ENCODE measurements around the gene NECTIN3.

NECTIN3 gene

GRCh38 chr3:111068574-111068973 is 3.0 kb upstream of the NECTIN3 start:
- Histone ChIP-seq H3K18ac (ENCODE audit: low read depth in 1 of 2, low read length in 2 of 2) (no peak overlapping the region), H2AK5ac (ENCODE audit: low read length, severe bottlenecking) (no peak overlapping the region), H3K9me3 (ENCODE audit: control insufficient read depth, low read length) (no peaks in the 10 kb centered on the region), H2BK12ac (ENCODE audit: low read length in 2 of 2) (no peak overlapping the region), H2AFZ (ENCODE audit: low read depth, low read length) (no peak overlapping the region), H3K23ac (ENCODE audit: low read length in 2 of 2) (no peak overlapping the region), H3K4me3 (ENCODE audit: insufficient read depth in 1 of 2, low read depth in 1 of 2, low read length in 2 of 2) (no peak overlapping the region), H3K79me1 (replicated peaks; ENCODE audit: low read length, poor library complexity, severe bottlenecking) (no peaks in the 10 kb centered on the region), H3K4me1 (ENCODE audit: control insufficient read depth, insufficient read depth, low read depth, low read length) (peaks cover 5% of the 10 kb centered on the region), H3K4me2 (ENCODE audit: low read length, poor library complexity, severe bottlenecking) (no peak overlapping the region), H2BK120ac (ENCODE audit: low read depth, low read length) (no peak overlapping the region), H3K9ac (ENCODE audit: low read length) (no peak overlapping the region), H3K36me3 (ENCODE audit: control insufficient read depth in 1 of 2, insufficient read depth in 2 of 2, low read depth in 1 of 2, low read length in 2 of 2) (no peaks in the 10 kb centered on the region), H3K14ac (ENCODE audit: low read length in 2 of 2) (no peak overlapping the region), H3K4ac (ENCODE audit: low read depth in 1 of 2, low read length in 2 of 2) (no peak overlapping the region), H4K8ac (ENCODE audit: low read length) (no peak overlapping the region), H2BK5ac (ENCODE audit: low read depth, low read length, poor library complexity, severe bottlenecking) (no peak overlapping the region), H4K91ac (ENCODE audit: low read length) (no peak overlapping the region), H2BK15ac (ENCODE audit: low read depth, poor library complexity, severe bottlenecking) (no peak overlapping the region), H3K27ac (ENCODE audit: low read length, poor library complexity, severe bottlenecking) (no peak overlapping the region), H3K27me3 (ENCODE audit: control insufficient read depth in 1 of 2, insufficient read depth in 1 of 2, low read length in 2 of 2) (no peaks in the 10 kb centered on the region)
- no peak for DNase-seq
- no CpG with 5 or more reads among the region's 1 CpG for WGBS

- Histone ChIP-seq H2BK12ac (ENCODE audit: low read length in 2 of 2) (peak overlapping the region; percentile 64 to 75), H3K27ac (ENCODE audit: low read length, poor library complexity, severe bottlenecking) (peak overlapping the region; percentile 92), H3K4me2 (ENCODE audit: low read length, poor library complexity, severe bottlenecking) (peak overlapping the region; percentile 85), H4K8ac (ENCODE audit: low read length) (peak overlapping the region; percentile 62), H3K9me3 (ENCODE audit: control insufficient read depth, low read length) (no peaks in the 10 kb centered on the region), H2BK120ac (ENCODE audit: low read depth, low read length) (no peak overlapping the region), H2BK5ac (ENCODE audit: low read depth, low read length, poor library complexity, severe bottlenecking) (no peak overlapping the region), H3K79me1 (replicated peaks; ENCODE audit: low read length, poor library complexity, severe bottlenecking) (no peaks in the 10 kb centered on the region), H3K18ac (ENCODE audit: low read depth in 1 of 2, low read length in 2 of 2) (peak overlapping the region; percentile 87 to 93), H4K91ac (ENCODE audit: low read length) (no peak overlapping the region), H3K4me3 (ENCODE audit: insufficient read depth in 1 of 2, low read depth in 1 of 2, low read length in 2 of 2) (peak overlapping the region; percentile 70 to 98), H3K23ac (ENCODE audit: low read length in 2 of 2) (peak overlapping the region in 1 of 2 experiments; percentile 74), H3K9ac (ENCODE audit: low read length) (peak overlapping the region; percentile 95), H2AFZ (ENCODE audit: low read depth, low read length) (peak overlapping the region; percentile 72), H3K14ac (ENCODE audit: low read length in 2 of 2) (peak overlapping the region in 1 of 2 experiments; percentile 66), H2BK15ac (ENCODE audit: low read depth, poor library complexity, severe bottlenecking) (no peak overlapping the region), H3K36me3 (ENCODE audit: control insufficient read depth in 1 of 2, insufficient read depth in 2 of 2, low read depth in 1 of 2, low read length in 2 of 2) (no peaks in the 10 kb centered on the region), H3K27me3 (ENCODE audit: control insufficient read depth in 1 of 2, insufficient read depth in 1 of 2, low read length in 2 of 2) (no peaks in the 10 kb centered on the region), H3K4me1 (ENCODE audit: control insufficient read depth, insufficient read depth, low read depth, low read length) (peaks cover 5% of the 10 kb centered on the region), H3K4ac (ENCODE audit: low read depth in 1 of 2, low read length in 2 of 2) (peak overlapping the region; percentile 79 to 92), H2AK5ac (ENCODE audit: low read length, severe bottlenecking) (no peak overlapping the region)
- 13% methylated on average over 23 of the region's 25 CpGs for WGBS
- peak; percentile 36 for DNase-seq
These were observed 1.4 kb upstream of the NECTIN3 start for GRCh38 chr3:111069974-111070771.

DNA sequence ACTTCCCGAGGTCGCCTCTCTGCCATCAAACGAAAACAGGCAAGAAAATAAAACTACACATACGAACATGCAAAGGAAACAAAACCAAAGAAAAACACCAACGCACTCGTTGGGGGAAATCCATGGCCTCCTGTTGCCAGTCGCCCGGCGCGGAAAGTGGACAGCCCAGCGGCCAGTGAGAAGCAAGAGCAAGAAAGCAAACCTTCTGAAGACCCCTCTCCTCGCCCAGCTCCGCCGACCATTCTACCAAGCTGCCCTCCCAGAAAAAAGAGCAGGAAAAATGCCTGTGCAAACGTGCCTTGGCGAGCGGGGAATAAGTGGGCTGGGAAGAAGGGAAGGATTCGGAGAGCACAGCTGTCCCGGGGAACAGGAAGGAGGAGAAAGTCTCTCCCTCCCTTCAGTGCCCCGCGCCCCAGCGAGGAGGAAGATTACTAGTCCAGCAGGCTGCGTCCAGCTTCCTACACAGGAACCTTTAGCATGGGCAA is 802 bp upstream of the NECTIN3 start:
- peak overlapping the region; percentile 79 to 92 for H3K4ac ChIP-seq (ENCODE audit: low read depth in 1 of 2, low read length in 2 of 2)
- no peak overlapping the region for H3K23ac ChIP-seq (ENCODE audit: low read length in 2 of 2)
- no peaks in the 10 kb centered on the region for H3K36me3 ChIP-seq (ENCODE audit: control insufficient read depth in 1 of 2, insufficient read depth in 2 of 2, low read depth in 1 of 2, low read length in 2 of 2)
- H2BK120ac ChIP-seq (ENCODE audit: low read depth, low read length) = no peak overlapping the region
- DNase-seq = no peak
- H2AFZ ChIP-seq (ENCODE audit: low read depth, low read length) = peak overlapping the region; percentile 72
- H3K4me2 ChIP-seq (ENCODE audit: low read length, poor library complexity, severe bottlenecking) = peak overlapping the region; percentile 85
- no peaks in the 10 kb centered on the region for H3K27me3 ChIP-seq (ENCODE audit: control insufficient read depth in 1 of 2, insufficient read depth in 1 of 2, low read length in 2 of 2)
- peak overlapping the region; percentile 92 for H3K27ac ChIP-seq (ENCODE audit: low read length, poor library complexity, severe bottlenecking)
- peak overlapping the region; percentile 69 for H2BK5ac ChIP-seq (ENCODE audit: low read depth, low read length, poor library complexity, severe bottlenecking)
- H3K18ac ChIP-seq (ENCODE audit: low read depth in 1 of 2, low read length in 2 of 2) = peak overlapping the region; percentile 86 to 87
- no peaks in the 10 kb centered on the region for H3K9me3 ChIP-seq (ENCODE audit: control insufficient read depth, low read length)
- peak overlapping the region in 1 of 2 experiments; percentile 66 for H3K14ac ChIP-seq (ENCODE audit: low read length in 2 of 2)
- peak overlapping the region; percentile 39 for H2BK15ac ChIP-seq (ENCODE audit: low read depth, poor library complexity, severe bottlenecking)
- no peaks in the 10 kb centered on the region for H3K79me1 ChIP-seq (replicated peaks; ENCODE audit: low read length, poor library complexity, severe bottlenecking)
- H2BK12ac ChIP-seq (ENCODE audit: low read length in 2 of 2) = peak overlapping the region; percentile 14 to 59
- H3K9ac ChIP-seq (ENCODE audit: low read length) = peak overlapping the region; percentile 95
- H4K8ac ChIP-seq (ENCODE audit: low read length) = peak overlapping the region; percentile 66
- WGBS = 0% methylated on average over 12 of the region's 23 CpGs
- peak overlapping the region; percentile 82 for H4K91ac ChIP-seq (ENCODE audit: low read length)
- H2AK5ac ChIP-seq (ENCODE audit: low read length, severe bottlenecking) = no peak overlapping the region
- peak overlapping the region; percentile 70 to 98 for H3K4me3 ChIP-seq (ENCODE audit: insufficient read depth in 1 of 2, low read depth in 1 of 2, low read length in 2 of 2)
- H3K4me1 ChIP-seq (ENCODE audit: control insufficient read depth, insufficient read depth, low read depth, low read length) = peaks cover 5% of the 10 kb centered on the region

Measured in mesenchymal stem cell (in vitro differentiated cells and primary cell).